ENCODE data around the gene ETV6.

DNA sequence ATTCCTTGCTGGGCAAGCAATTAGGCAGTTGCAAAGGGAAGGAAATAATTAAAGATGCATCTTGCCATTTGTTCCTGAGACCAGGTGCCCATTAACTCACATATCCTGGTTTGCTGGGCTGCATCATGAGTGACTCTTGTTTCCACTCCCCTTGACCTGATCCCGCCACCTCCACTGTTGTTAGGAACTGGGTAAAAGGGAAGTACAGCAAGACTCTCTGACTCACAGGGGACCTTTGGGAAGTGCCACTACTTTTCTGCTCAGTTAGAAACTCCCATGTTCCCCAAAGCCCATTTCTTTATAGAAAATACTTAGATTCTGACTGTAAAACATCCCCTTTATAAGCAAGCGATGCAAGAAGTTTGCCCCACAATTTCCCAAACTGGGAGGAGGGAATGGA lies 235.2 kb downstream of the ETV6 start:
- TF ChIP-seq, protein P1, sequence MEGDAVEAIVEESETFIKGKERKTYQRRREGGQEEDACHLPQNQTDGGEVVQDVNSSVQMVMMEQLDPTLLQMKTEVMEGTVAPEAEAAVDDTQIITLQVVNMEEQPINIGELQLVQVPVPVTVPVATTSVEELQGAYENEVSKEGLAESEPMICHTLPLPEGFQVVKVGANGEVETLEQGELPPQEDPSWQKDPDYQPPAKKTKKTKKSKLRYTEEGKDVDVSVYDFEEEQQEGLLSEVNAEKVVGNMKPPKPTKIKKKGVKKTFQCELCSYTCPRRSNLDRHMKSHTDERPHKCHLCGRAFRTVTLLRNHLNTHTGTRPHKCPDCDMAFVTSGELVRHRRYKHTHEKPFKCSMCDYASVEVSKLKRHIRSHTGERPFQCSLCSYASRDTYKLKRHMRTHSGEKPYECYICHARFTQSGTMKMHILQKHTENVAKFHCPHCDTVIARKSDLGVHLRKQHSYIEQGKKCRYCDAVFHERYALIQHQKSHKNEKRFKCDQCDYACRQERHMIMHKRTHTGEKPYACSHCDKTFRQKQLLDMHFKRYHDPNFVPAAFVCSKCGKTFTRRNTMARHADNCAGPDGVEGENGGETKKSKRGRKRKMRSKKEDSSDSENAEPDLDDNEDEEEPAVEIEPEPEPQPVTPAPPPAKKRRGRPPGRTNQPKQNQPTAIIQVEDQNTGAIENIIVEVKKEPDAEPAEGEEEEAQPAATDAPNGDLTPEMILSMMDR (IDR thresholded peaks at IDR 0.05 in 2 of 3, conservative IDR thresholded peaks at IDR 0.05 in 1 of 3; ENCODE audit: borderline replicate concordance in 1 of 3, insufficient read depth in 1 of 3, low read depth in 2 of 3, low read length in 2 of 3): no peak
- TF ChIP-seq YY1 (IDR thresholded peaks at IDR 0.05; ENCODE audit: extremely low read depth, insufficient replicate concordance, low read depth, low read length) (no peak), POLR2AphosphoS5 (IDR thresholded peaks at IDR 0.05; ENCODE audit: low read depth, low read length) (no peak), EZH2 (IDR thresholded peaks at IDR 0.05) (no peak), EZH2phosphoT487 (IDR thresholded peaks at IDR 0.05; ENCODE audit: borderline replicate concordance) (no peak), SIN3A (IDR thresholded peaks at IDR 0.05; ENCODE audit: low read depth) (no peak), JUND (IDR thresholded peaks at IDR 0.05) (no peak)
- TF ChIP-seq, protein P2, sequence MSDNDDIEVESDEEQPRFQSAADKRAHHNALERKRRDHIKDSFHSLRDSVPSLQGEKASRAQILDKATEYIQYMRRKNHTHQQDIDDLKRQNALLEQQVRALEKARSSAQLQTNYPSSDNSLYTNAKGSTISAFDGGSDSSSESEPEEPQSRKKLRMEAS (IDR thresholded peaks at IDR 0.05): no peak
